Memory B cell (primary cell): Measurements from ENCODE around the gene PALD1.
A peak's percentile ranks its signal among the peaks of the same experiment; 100 is the strongest.

Experiments used
- ATAC-seq: fragments of 150-1000 bp; cut with Tn5 transposase; 2 replicates; pipeline ENCODE4 v1.10.0; 2021; ENCODE audit warnings: low read depth, mild to moderate bottlenecking, moderate library complexity
- DNase-seq, 2 donors: peaks; one replicate each; pipeline ENCODE4 v3.0.0; 2022; ENCODE audit warnings: low spot score in 2 of 2
- H3K27ac Mint-ChIP-seq: one replicate; pipeline ENCODE4 v1.8.0; 2022; ENCODE audit warnings: mild to moderate bottlenecking, moderate library complexity, mixed read lengths
- H3K27me3 Mint-ChIP-seq: one replicate; pipeline ENCODE4 v1.8.0; 2022; ENCODE audit warnings: mixed read lengths
- H3K36me3 Mint-ChIP-seq: one replicate; pipeline ENCODE4 v1.8.0; 2022; ENCODE audit warnings: mild to moderate bottlenecking, mixed read lengths
- H3K4me1 Mint-ChIP-seq: one replicate; pipeline ENCODE4 v1.8.0; 2022; ENCODE audit warnings: mixed read lengths
- H3K4me3 Mint-ChIP-seq: one replicate; pipeline ENCODE4 v1.8.0; 2022; ENCODE audit warnings: mild to moderate bottlenecking, moderate library complexity, mixed read lengths
- H3K9me3 Mint-ChIP-seq: one replicate; pipeline ENCODE4 v1.8.0; 2022; ENCODE audit warnings: mixed read lengths

Gene PALD1

GRCh38 chr10:70444744-70445143 is 33.8 kb upstream of the PALD1 start:
- Mint-ChIP-seq H3K4me3 (no peak overlapping the region), H3K27me3 (peaks cover 15% of the 10 kb centered on the region), H3K4me1 (peaks cover 9% of the 10 kb centered on the region), H3K9me3 (no peaks in the 10 kb centered on the region), H3K36me3 (no peaks in the 10 kb centered on the region), H3K27ac (no peak overlapping the region)
- no peak for ATAC-seq
- no peak for DNase-seq

GRCh38 chr10:70445718-70446657 is 32.6 kb upstream of the PALD1 start:
- H3K36me3 Mint-ChIP-seq: no peaks in the 10 kb centered on the region
- H3K27ac Mint-ChIP-seq: no peak overlapping the region
- H3K27me3 Mint-ChIP-seq: peaks cover 17% of the 10 kb centered on the region
- DNase-seq (no peak), ATAC-seq (no peak)
- peaks cover 4% of the 10 kb centered on the region for H3K4me1 Mint-ChIP-seq
- H3K9me3 Mint-ChIP-seq: no peaks in the 10 kb centered on the region
- no peak overlapping the region for H3K4me3 Mint-ChIP-seq

GRCh38 chr10:70448236-70448635 is 30.3 kb upstream of the PALD1 start:
- Mint-ChIP-seq H3K27ac (no peak overlapping the region), H3K4me1 (no peaks in the 10 kb centered on the region), H3K27me3 (peaks cover 10% of the 10 kb centered on the region), H3K9me3 (no peaks in the 10 kb centered on the region), H3K36me3 (no peaks in the 10 kb centered on the region), H3K4me3 (no peak overlapping the region)
- DNase-seq: no peak
- ATAC-seq: no peak

GRCh38 chr10:70455213-70455630 is 23.3 kb upstream of the PALD1 start:
- DNase-seq: no peak
- ATAC-seq: no peak
- H3K36me3 Mint-ChIP-seq: no peaks in the 10 kb centered on the region
- H3K4me1 Mint-ChIP-seq: peaks cover 5% of the 10 kb centered on the region
- peaks cover 24% of the 10 kb centered on the region for H3K27me3 Mint-ChIP-seq
- no peak overlapping the region for H3K27ac Mint-ChIP-seq
- H3K4me3 Mint-ChIP-seq: no peak overlapping the region
- no peaks in the 10 kb centered on the region for H3K9me3 Mint-ChIP-seq

GRCh38 chr10:70456164-70456563 is 22.4 kb upstream of the PALD1 start:
- peaks cover 5% of the 10 kb centered on the region for H3K4me1 Mint-ChIP-seq
- no peak overlapping the region for H3K27ac Mint-ChIP-seq
- ATAC-seq: no peak
- H3K27me3 Mint-ChIP-seq: peaks cover 24% of the 10 kb centered on the region
- H3K4me3 Mint-ChIP-seq: no peak overlapping the region
- H3K9me3 Mint-ChIP-seq: no peaks in the 10 kb centered on the region
- H3K36me3 Mint-ChIP-seq: no peaks in the 10 kb centered on the region
- no peak for DNase-seq

GRCh38 chr10:70457759-70458305 is 20.7 kb upstream of the PALD1 start:
- H3K4me1 Mint-ChIP-seq: peaks cover 5% of the 10 kb centered on the region
- DNase-seq (no peak), ATAC-seq (no peak)
- H3K36me3 Mint-ChIP-seq: no peaks in the 10 kb centered on the region
- H3K27me3 Mint-ChIP-seq: peaks cover 27% of the 10 kb centered on the region
- H3K9me3 Mint-ChIP-seq: no peaks in the 10 kb centered on the region
- no peak overlapping the region for H3K27ac Mint-ChIP-seq
- no peak overlapping the region for H3K4me3 Mint-ChIP-seq

- Mint-ChIP-seq H3K27me3 (peaks cover 27% of the 10 kb centered on the region), H3K4me1 (peaks cover 5% of the 10 kb centered on the region), H3K9me3 (no peaks in the 10 kb centered on the region), H3K27ac (no peak overlapping the region), H3K36me3 (no peaks in the 10 kb centered on the region), H3K4me3 (peak overlapping the region; percentile 54)
- DNase-seq: no peak
- ATAC-seq: peak; percentile 53
Measured at GRCh38 chr10:70458329-70459060, 20.1 kb upstream of the PALD1 start.

GRCh38 chr10:70459061-70459773 is 19.4 kb upstream of the PALD1 start:
- Mint-ChIP-seq H3K4me1 (peaks cover 5% of the 10 kb centered on the region), H3K27me3 (peaks cover 27% of the 10 kb centered on the region), H3K36me3 (no peaks in the 10 kb centered on the region), H3K27ac (no peak overlapping the region), H3K4me3 (peak overlapping the region; percentile 37), H3K9me3 (no peaks in the 10 kb centered on the region)
- no peak for DNase-seq
- no peak for ATAC-seq

GRCh38 chr10:70459774-70460490 is 18.6 kb upstream of the PALD1 start:
- DNase-seq (no peak), ATAC-seq (no peak)
- H3K4me1 Mint-ChIP-seq: peaks cover 5% of the 10 kb centered on the region
- peaks cover 27% of the 10 kb centered on the region for H3K27me3 Mint-ChIP-seq
- H3K4me3 Mint-ChIP-seq: no peak overlapping the region
- no peaks in the 10 kb centered on the region for H3K36me3 Mint-ChIP-seq
- no peaks in the 10 kb centered on the region for H3K9me3 Mint-ChIP-seq
- H3K27ac Mint-ChIP-seq: no peak overlapping the region

- DNase-seq: peak; percentile 33 to 52
Measured at GRCh38 chr10:70461397-70462348, 16.9 kb upstream of the PALD1 start.

GRCh38 chr10:70462349-70462984 is 16.1 kb upstream of the PALD1 start:
- DNase-seq: no peak
- no peaks in the 10 kb centered on the region for H3K36me3 Mint-ChIP-seq

More at GRCh38 chr10:70461397-70462348, 16.9 kb upstream of the PALD1 start:
- peak; percentile 76 for ATAC-seq
- no peaks in the 10 kb centered on the region for H3K9me3 Mint-ChIP-seq
- H3K4me3 Mint-ChIP-seq: no peak overlapping the region
- H3K4me1 Mint-ChIP-seq: peaks cover 5% of the 10 kb centered on the region
- H3K27ac Mint-ChIP-seq: no peak overlapping the region
- peaks cover 19% of the 10 kb centered on the region for H3K27me3 Mint-ChIP-seq
- no peaks in the 10 kb centered on the region for H3K36me3 Mint-ChIP-seq

GRCh38 chr10:70465278-70465677 is 13.3 kb upstream of the PALD1 start:
- DNase-seq (no peak), ATAC-seq (no peak)
- Mint-ChIP-seq H3K9me3 (no peaks in the 10 kb centered on the region), H3K4me3 (no peak overlapping the region), H3K27ac (no peak overlapping the region), H3K36me3 (no peaks in the 10 kb centered on the region), H3K27me3 (peaks cover 8% of the 10 kb centered on the region), H3K4me1 (no peaks in the 10 kb centered on the region)

More at GRCh38 chr10:70462349-70462984, 16.1 kb upstream of the PALD1 start:
- Mint-ChIP-seq H3K4me3 (no peak overlapping the region), H3K9me3 (no peaks in the 10 kb centered on the region), H3K27me3 (peaks cover 16% of the 10 kb centered on the region), H3K27ac (no peak overlapping the region), H3K4me1 (peaks cover 4% of the 10 kb centered on the region)
- ATAC-seq: no peak
